Mucosa of descending colon (tissue), 3 donors: ENCODE data around the gene IGLON5. TPM values are rescaled to one million over a fixed set of nuclear protein-coding genes. Genes with fewer than 3 reads are reported as not detected.

Experiments
- ATAC-seq: fragments of 200-7000 bp; cut with Tn5 transposase; one replicate; pipeline ENCODE4 v1.9.1; 2020; ENCODE audit warnings: mild to moderate bottlenecking, moderate library complexity
- DNase-seq, 3 donors: peaks; one replicate each; pipeline ENCODE4 v3.0.0-alpha.2; 2020
- H3K36me3 ChIP-seq: fragments of 200-600 bp; one replicate; pipeline ENCODE4 v1.8.0; 2021; ENCODE audit warnings: low read depth, mild to moderate bottlenecking
- H3K4me1 ChIP-seq: fragments of 200-600 bp; one replicate; pipeline ENCODE4 v1.8.0; 2021; ENCODE audit warnings: low read depth, mild to moderate bottlenecking
- H3K4me3 ChIP-seq: fragments of 200-600 bp; one replicate; pipeline ENCODE4 v1.8.0; 2021; ENCODE audit warnings: mild to moderate bottlenecking
- H3K9me3 ChIP-seq: fragments of 200-600 bp; one replicate; pipeline ENCODE4 v1.8.0; 2021; ENCODE audit warnings: mild to moderate bottlenecking
- CTCF ChIP-seq: fragments of 200-600 bp; IDR thresholded peaks from one replicate; pipeline ENCODE4 v1.8.0; 2022; ENCODE audit warnings: antibody characterized with exemption, mild to moderate bottlenecking
- intact Hi-C, 2 donors: fragments of 100-400 bp; cut with DNase I in 1 of 2; cut with micrococcal nuclease in 1 of 2; formaldehyde crosslinking; loops; one replicate each; pipeline versions ENCODE4 v1.11.0 to v1.11.1; 2022; cut with DNase I, micrococcal nuclease
- total RNA-seq, 3 donors: library from RNA; stranded (reverse); fragmentation: NEBNext Ultra II Directional in 2 of 3; extraction: Animal tissue kit (Norgen Biotek cat#: 25700) in 2 of 3; gene quantifications; one replicate each; pipeline versions ENCODE4 v1.2.1 to v1.2.4, GENCODE V29; 2021 to 2023
- donor health status: DM: no; HTN: no; CAD: no; lungs with moderate emphysema.
- donor health status: DM: no; HTN: no; CAD: no.
- donor health status: DM: no; HTN: yes; CAD: no.

IGLON5 gene
- total RNA-seq, 3 donors from 2014 or later, result 0.44 TPM; not detected in 2

- DNase-seq (peak in 1 of 3 donors; percentile 34), ATAC-seq (no peak)
- Histone ChIP-seq H3K4me1 (peaks cover 9% of the 10 kb centered on the region), H3K9me3 (no peaks in the 10 kb centered on the region), H3K4me3 (no peak overlapping the region), H3K36me3 (no peaks in the 10 kb centered on the region)
- TF ChIP-seq CTCF, result no peak
- intact Hi-C loops, result loop anchor here in 1 of 2 donors (10.0 kb wide), 1 partner anchor 97 kb away; no protein-coding TSS in a partner anchor
These were observed 26.6 kb downstream of the IGLON5 start for GRCh38 chr19:51337861-51338562.

- Histone ChIP-seq H3K4me1 (peaks cover 9% of the 10 kb centered on the region), H3K9me3 (no peaks in the 10 kb centered on the region), H3K4me3 (peak overlapping the region; percentile 22), H3K36me3 (no peaks in the 10 kb centered on the region)
- DNase-seq (peak; percentile 89 to 92 (median 91)), ATAC-seq (peak; percentile 78)
- TF ChIP-seq CTCF, result peak; percentile 82
- intact Hi-C loops, result loop anchor here in 1 of 2 donors (10.0 kb wide), 1 partner anchor 96 kb away; no protein-coding TSS in a partner anchor
These were observed 27.3 kb downstream of the IGLON5 start for GRCh38 chr19:51338563-51339312.

GRCh38 chr19:51339313-51339686 lies 27.9 kb downstream of the IGLON5 start:
- Histone ChIP-seq H3K4me1 (peaks cover 9% of the 10 kb centered on the region), H3K36me3 (no peaks in the 10 kb centered on the region), H3K9me3 (no peaks in the 10 kb centered on the region), H3K4me3 (peak overlapping the region; percentile 22)
- TF ChIP-seq CTCF, result no peak
- no peak for ATAC-seq
- intact Hi-C loops, result loop anchor here in 1 of 2 donors (10.0 kb wide), 1 partner anchor 96 kb away; no protein-coding TSS in a partner anchor
- DNase-seq, result no peak

GRCh38 chr19:51339687-51340656 lies 28.5 kb downstream of the IGLON5 start:
- DNase-seq (peak; percentile 99), ATAC-seq (peak; percentile 95)
- H3K4me3 ChIP-seq, result no peak overlapping the region
- intact Hi-C loops, result loop anchor here in 1 of 2 donors (10.0 kb wide), 1 partner anchor 95 kb away; no protein-coding TSS in a partner anchor
- H3K36me3 ChIP-seq, result no peaks in the 10 kb centered on the region
- TF ChIP-seq CTCF, result no peak
- no peaks in the 10 kb centered on the region for H3K9me3 ChIP-seq
- peaks cover 9% of the 10 kb centered on the region for H3K4me1 ChIP-seq

- Histone ChIP-seq H3K36me3 (no peaks in the 10 kb centered on the region), H3K4me1 (peaks cover 9% of the 10 kb centered on the region), H3K9me3 (no peaks in the 10 kb centered on the region), H3K4me3 (no peak overlapping the region)
- ATAC-seq (no peak), DNase-seq (peak in 2 of 3 donors; percentile 39 to 62)
- intact Hi-C loops, result no loop called here
- TF ChIP-seq CTCF, result no peak
These were observed 29.6 kb downstream of the IGLON5 start for GRCh38 chr19:51341066-51341465.
